Measurements from ENCODE around the gene B4GALNT1. TPM values are rescaled to one million over a fixed set of nuclear protein-coding genes. Genes with fewer than 3 reads are reported as not detected.

Gene B4GALNT1
- total RNA-seq, 1 experiment from 2014 or later, result 31.3 TPM

DNA sequence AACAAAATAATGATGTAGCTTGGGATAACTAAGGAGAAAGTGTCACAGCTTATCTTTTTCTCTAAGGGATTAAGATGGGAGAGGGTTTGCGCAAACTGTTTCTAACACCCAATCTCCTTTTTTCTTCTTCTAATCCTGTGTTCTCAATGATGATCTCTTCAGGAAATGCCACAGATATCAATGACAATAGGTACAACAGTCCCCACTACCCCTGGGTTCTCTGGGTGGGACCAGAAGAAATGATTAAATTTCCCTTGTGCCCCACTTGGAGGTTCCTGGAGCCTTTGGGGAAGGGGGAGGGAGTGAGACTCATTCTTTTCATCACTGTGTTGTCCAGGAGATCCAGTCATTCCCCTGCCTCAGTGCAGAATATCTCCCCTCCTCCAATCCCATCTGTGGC, 50.6 kb downstream of the B4GALNT1 start:
- Histone ChIP-seq H3K9me2 (ENCODE audit: insufficient read depth) (no peaks in the 10 kb centered on the region), H3K9ac (ENCODE audit: low read length) (no peak overlapping the region), H3K27ac (ENCODE audit: low read depth, low read length) (no peak overlapping the region), H3K27me3 (ENCODE audit: insufficient read depth, low read length) (no peaks in the 10 kb centered on the region), H3K4me1 (ENCODE audit: control insufficient read depth in 1 of 2, insufficient read depth in 2 of 2, low read length in 2 of 2) (no peaks in the 10 kb centered on the region), H3K4me2 (ENCODE audit: low read length) (no peak overlapping the region), H2AFZ (ENCODE audit: low read depth, low read length, poor library complexity, severe bottlenecking) (no peak overlapping the region), H3K4me3 (replicated peaks in 1 of 2; ENCODE audit: low read depth in 1 of 2, low read length in 2 of 2) (no peak overlapping the region), H3K79me2 (ENCODE audit: insufficient read depth, low read length) (no peaks in the 10 kb centered on the region), H3K36me3 (ENCODE audit: control insufficient read depth in 1 of 2, insufficient read depth in 2 of 2, low read length in 2 of 2) (peaks cover 0 to 8% of the 10 kb centered on the region in 2 experiments; a peak in 2 of 4 replicates), H4K20me1 (ENCODE audit: insufficient read depth) (no peaks in the 10 kb centered on the region), H3K9me3 (ENCODE audit: control insufficient read depth in 1 of 2, insufficient read depth in 1 of 2, low read depth in 1 of 2, low read length in 2 of 2) (no peaks in the 10 kb centered on the region)
- BruUV-seq (replicated peaks), result no TSS peak
- DNase-seq (ENCODE audit: low read depth, low spot score) (no peak), ATAC-seq (no peak)
- ChIA-PET RAD21 (ENCODE audit: low non-redundant PET in 1 of 2, low total read pairs in 2 of 2, uncharacterized antibody in 2 of 2, unreplicated experiment in 2 of 2) (interaction anchor here (1.0 to 1.3 kb wide), 2 partner anchors 36 to 175 kb away, joined by 3 read pairs; no protein-coding TSS in a partner anchor), CTCF (interaction anchor here (0.7 to 3.3 kb wide), 4 partner anchors 10 to 1268 kb away, joined by 3 to 18 read pairs (median 14); partner anchors contain the start of gene PIP4K2C), POLR2A (no interaction called here)
- intact Hi-C loops (cut with micrococcal nuclease), result loop anchor here (5.0 kb wide), 1 partner anchor 110 kb away; the partner anchor contains the start of gene OS9
- TF ChIP-seq CEBPB (IDR thresholded peaks at IDR 0.05; ENCODE audit: low read depth) (no peak), CBX3 (IDR thresholded peaks at IDR 0.05; ENCODE audit: low read depth) (no peak), EZH2phosphoT487 (IDR thresholded peaks at IDR 0.05; ENCODE audit: borderline replicate concordance) (no peak), EGR1 (IDR thresholded peaks at IDR 0.05; ENCODE audit: low read depth) (no peak), POLR2AphosphoS5 (IDR thresholded peaks at IDR 0.05; ENCODE audit: low read depth, low read length) (no peak), SIN3A (IDR thresholded peaks at IDR 0.05; ENCODE audit: low read depth) (no peak), EZH2 (IDR thresholded peaks at IDR 0.05) (no peak), ZNF274 (IDR thresholded peaks at IDR 0.05; ENCODE audit: low read depth, low read length) (no peak), SP1 (IDR thresholded peaks at IDR 0.05; ENCODE audit: low read depth) (no peak), TCF7L2 (IDR thresholded peaks at IDR 0.05; ENCODE audit: borderline replicate concordance, extremely low read depth, insufficient read depth, insufficient read length) (no peak)
- TF ChIP-seq, protein P1, sequence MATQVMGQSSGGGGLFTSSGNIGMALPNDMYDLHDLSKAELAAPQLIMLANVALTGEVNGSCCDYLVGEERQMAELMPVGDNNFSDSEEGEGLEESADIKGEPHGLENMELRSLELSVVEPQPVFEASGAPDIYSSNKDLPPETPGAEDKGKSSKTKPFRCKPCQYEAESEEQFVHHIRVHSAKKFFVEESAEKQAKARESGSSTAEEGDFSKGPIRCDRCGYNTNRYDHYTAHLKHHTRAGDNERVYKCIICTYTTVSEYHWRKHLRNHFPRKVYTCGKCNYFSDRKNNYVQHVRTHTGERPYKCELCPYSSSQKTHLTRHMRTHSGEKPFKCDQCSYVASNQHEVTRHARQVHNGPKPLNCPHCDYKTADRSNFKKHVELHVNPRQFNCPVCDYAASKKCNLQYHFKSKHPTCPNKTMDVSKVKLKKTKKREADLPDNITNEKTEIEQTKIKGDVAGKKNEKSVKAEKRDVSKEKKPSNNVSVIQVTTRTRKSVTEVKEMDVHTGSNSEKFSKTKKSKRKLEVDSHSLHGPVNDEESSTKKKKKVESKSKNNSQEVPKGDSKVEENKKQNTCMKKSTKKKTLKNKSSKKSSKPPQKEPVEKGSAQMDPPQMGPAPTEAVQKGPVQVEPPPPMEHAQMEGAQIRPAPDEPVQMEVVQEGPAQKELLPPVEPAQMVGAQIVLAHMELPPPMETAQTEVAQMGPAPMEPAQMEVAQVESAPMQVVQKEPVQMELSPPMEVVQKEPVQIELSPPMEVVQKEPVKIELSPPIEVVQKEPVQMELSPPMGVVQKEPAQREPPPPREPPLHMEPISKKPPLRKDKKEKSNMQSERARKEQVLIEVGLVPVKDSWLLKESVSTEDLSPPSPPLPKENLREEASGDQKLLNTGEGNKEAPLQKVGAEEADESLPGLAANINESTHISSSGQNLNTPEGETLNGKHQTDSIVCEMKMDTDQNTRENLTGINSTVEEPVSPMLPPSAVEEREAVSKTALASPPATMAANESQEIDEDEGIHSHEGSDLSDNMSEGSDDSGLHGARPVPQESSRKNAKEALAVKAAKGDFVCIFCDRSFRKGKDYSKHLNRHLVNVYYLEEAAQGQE (IDR thresholded peaks at IDR 0.05; ENCODE audit: low read depth), result no peak
- TF ChIP-seq, protein P2, sequence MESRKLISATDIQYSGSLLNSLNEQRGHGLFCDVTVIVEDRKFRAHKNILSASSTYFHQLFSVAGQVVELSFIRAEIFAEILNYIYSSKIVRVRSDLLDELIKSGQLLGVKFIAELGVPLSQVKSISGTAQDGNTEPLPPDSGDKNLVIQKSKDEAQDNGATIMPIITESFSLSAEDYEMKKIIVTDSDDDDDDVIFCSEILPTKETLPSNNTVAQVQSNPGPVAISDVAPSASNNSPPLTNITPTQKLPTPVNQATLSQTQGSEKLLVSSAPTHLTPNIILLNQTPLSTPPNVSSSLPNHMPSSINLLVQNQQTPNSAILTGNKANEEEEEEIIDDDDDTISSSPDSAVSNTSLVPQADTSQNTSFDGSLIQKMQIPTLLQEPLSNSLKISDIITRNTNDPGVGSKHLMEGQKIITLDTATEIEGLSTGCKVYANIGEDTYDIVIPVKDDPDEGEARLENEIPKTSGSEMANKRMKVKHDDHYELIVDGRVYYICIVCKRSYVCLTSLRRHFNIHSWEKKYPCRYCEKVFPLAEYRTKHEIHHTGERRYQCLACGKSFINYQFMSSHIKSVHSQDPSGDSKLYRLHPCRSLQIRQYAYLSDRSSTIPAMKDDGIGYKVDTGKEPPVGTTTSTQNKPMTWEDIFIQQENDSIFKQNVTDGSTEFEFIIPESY (IDR thresholded peaks at IDR 0.05; ENCODE audit: extremely low read depth, insufficient replicate concordance, low read length), result no peak
- TF ChIP-seq, protein P3, sequence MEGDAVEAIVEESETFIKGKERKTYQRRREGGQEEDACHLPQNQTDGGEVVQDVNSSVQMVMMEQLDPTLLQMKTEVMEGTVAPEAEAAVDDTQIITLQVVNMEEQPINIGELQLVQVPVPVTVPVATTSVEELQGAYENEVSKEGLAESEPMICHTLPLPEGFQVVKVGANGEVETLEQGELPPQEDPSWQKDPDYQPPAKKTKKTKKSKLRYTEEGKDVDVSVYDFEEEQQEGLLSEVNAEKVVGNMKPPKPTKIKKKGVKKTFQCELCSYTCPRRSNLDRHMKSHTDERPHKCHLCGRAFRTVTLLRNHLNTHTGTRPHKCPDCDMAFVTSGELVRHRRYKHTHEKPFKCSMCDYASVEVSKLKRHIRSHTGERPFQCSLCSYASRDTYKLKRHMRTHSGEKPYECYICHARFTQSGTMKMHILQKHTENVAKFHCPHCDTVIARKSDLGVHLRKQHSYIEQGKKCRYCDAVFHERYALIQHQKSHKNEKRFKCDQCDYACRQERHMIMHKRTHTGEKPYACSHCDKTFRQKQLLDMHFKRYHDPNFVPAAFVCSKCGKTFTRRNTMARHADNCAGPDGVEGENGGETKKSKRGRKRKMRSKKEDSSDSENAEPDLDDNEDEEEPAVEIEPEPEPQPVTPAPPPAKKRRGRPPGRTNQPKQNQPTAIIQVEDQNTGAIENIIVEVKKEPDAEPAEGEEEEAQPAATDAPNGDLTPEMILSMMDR (IDR thresholded peaks at IDR 0.05 in 2 of 3, conservative IDR thresholded peaks at IDR 0.05 in 1 of 3; ENCODE audit: borderline replicate concordance in 1 of 3, insufficient read depth in 1 of 3, low read depth in 2 of 3, low read length in 2 of 3), result no peak

Measured in HCT116 (cell line).